Osteocyte (in vitro differentiated cells): Measurements from ENCODE around the gene CES4A. TPM values are rescaled to one million over a fixed set of nuclear protein-coding genes. Genes with fewer than 3 reads are reported as not detected.

Experiments used
- DNase-seq: peaks from one replicate; pipeline ENCODE4 v3.0.0; 2021; ENCODE audit warnings: mixed read lengths; ENCODE audit not compliant: unreplicated experiment; ENCODE audit errors: extremely low spot score
- H3K27ac Mint-ChIP-seq: one replicate; pipeline ENCODE4 v1.8.0; 2021; ENCODE audit warnings: mild to moderate bottlenecking, mixed read lengths; ENCODE audit not compliant: unreplicated experiment
- H3K27me3 Mint-ChIP-seq: one replicate; pipeline ENCODE4 v1.8.0; 2021; ENCODE audit warnings: mixed read lengths; ENCODE audit not compliant: unreplicated experiment
- H3K36me3 Mint-ChIP-seq: one replicate; pipeline ENCODE4 v1.8.0; 2021; ENCODE audit warnings: mixed read lengths; ENCODE audit not compliant: unreplicated experiment
- H3K4me1 Mint-ChIP-seq: one replicate; pipeline ENCODE4 v1.8.0; 2021; ENCODE audit warnings: mixed read lengths; ENCODE audit not compliant: unreplicated experiment
- H3K4me3 Mint-ChIP-seq: one replicate; pipeline ENCODE4 v1.8.0; 2021; ENCODE audit warnings: mild to moderate bottlenecking, moderate library complexity, mixed read lengths; ENCODE audit not compliant: unreplicated experiment
- H3K9me3 Mint-ChIP-seq: one replicate; pipeline ENCODE4 v1.8.0; 2021; ENCODE audit warnings: mixed read lengths; ENCODE audit not compliant: unreplicated experiment
- CTCF ChIP-seq: fragments of 200-600 bp; sonication (generic); IDR thresholded peaks from 2 replicates; pipeline ENCODE4 v1.5.0; 2021; ENCODE audit warnings: antibody characterized with exemption, mild to moderate bottlenecking, moderate library complexity
- total RNA-seq: library from RNA; stranded (reverse); gene quantifications from 2 replicates; pipeline ENCODE4 v1.2.1, GENCODE V29; 2021

Gene CES4A
- total RNA-seq, 1 donor from 2014 or later: 3.8 TPM

DNA sequence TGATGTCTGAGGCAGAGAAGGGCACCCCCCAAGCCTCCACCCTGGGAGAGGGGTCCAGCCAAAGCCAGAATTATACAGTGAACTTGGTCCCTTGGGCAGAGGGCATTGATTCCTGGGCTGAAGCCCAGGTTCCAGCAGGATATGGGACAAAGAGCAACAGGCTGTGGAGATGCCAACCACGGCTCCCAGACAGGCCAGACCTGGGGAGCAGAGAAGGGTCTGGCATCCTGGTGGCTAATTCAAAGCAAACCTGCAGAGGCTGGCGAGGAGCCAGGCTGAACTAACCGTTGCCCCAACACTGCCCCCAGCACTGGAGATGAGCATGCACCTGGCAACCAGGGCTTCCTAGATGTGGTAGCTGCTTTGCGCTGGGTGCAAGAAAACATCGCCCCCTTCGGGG, 24.3 kb upstream of the CES4A start:
- H3K4me1 Mint-ChIP-seq: no peaks in the 10 kb centered on the region
- no peak for TF ChIP-seq CTCF
- H3K27ac Mint-ChIP-seq: no peak overlapping the region
- no peaks in the 10 kb centered on the region for H3K36me3 Mint-ChIP-seq
- DNase-seq: no peak
- H3K9me3 Mint-ChIP-seq: no peaks in the 10 kb centered on the region
- peaks cover 27% of the 10 kb centered on the region for H3K27me3 Mint-ChIP-seq
- H3K4me3 Mint-ChIP-seq: no peak overlapping the region

- no peak for TF ChIP-seq CTCF
- Mint-ChIP-seq H3K27ac (no peak overlapping the region), H3K36me3 (no peaks in the 10 kb centered on the region), H3K9me3 (no peaks in the 10 kb centered on the region), H3K4me3 (no peak overlapping the region), H3K27me3 (peaks cover 32% of the 10 kb centered on the region), H3K4me1 (no peaks in the 10 kb centered on the region)
- DNase-seq: no peak
Observed at GRCh38 chr16:66968847-66969246, 19.5 kb upstream of the CES4A start.

DNA sequence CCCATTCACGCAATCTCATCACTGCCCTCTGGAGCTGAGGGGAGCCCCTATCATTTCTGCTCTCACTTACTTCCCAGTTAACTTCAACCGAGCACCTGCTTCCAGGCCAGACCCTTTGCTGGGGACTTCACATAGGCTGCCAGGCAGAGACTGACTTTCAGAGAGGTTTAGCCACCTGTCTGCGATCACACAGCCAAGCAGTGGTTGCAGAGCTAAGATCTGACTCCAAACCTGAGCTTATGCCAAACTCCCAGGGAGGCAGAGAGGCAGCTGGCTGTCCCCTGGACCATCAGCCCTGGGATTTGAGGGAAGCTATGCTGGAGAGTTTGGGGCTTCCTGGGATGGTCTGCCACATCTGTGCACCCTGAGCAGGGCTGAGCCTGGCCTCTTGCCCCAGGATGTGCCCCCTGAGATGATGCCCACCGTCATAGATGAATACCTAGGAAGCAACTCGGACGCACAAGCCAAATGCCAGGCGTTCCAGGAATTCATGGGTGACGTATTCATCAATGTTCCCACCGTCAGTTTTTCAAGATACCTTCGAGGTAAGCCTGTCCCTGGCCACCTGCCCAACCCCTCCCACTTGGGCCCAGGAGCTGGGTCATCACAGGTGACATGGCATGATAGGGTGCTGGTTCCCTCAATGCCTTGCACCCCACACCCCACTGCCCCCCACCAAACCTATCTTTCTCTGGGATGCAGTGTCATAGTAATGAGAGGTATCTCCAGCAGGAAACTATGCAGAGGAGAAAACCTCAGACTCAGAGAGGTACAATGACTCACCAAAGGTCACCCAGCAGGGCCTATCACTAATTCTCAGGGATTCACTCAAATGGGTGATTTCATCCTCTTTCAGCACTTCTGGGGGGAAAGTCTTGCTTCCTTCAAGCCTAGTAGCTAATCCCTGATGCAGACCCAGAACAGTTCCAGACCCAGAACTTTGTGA, 17.3 kb upstream of the CES4A start:
- no peak overlapping the region for H3K4me3 Mint-ChIP-seq
- no peak for DNase-seq
- no peaks in the 10 kb centered on the region for H3K36me3 Mint-ChIP-seq
- no peaks in the 10 kb centered on the region for H3K4me1 Mint-ChIP-seq
- H3K27me3 Mint-ChIP-seq: peaks cover 21% of the 10 kb centered on the region
- no peak for TF ChIP-seq CTCF
- no peak overlapping the region for H3K27ac Mint-ChIP-seq
- H3K9me3 Mint-ChIP-seq: no peaks in the 10 kb centered on the region

DNA sequence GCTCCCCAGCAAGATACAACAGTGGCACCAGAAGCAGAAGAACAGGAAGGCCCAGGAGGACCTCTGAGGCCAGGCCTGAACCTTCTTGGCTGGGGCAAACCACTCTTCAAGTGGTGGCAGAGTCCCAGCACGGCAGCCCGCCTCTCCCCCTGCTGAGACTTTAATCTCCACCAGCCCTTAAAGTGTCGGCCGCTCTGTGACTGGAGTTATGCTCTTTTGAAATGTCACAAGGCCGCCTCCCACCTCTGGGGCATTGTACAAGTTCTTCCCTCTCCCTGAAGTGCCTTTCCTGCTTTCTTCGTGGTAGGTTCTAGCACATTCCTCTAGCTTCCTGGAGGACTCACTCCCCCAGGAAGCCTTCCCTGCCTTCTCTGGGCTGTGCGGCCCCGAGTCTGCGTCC, 15.4 kb upstream of the CES4A start:
- H3K9me3 Mint-ChIP-seq: no peaks in the 10 kb centered on the region

More for the DNA sequence above, 15.4 kb upstream of the CES4A start:
- H3K4me3 Mint-ChIP-seq: no peak overlapping the region
- no peak for TF ChIP-seq CTCF
- H3K27ac Mint-ChIP-seq: no peak overlapping the region
- no peak for DNase-seq
- peaks cover 11% of the 10 kb centered on the region for H3K27me3 Mint-ChIP-seq
- H3K36me3 Mint-ChIP-seq: no peaks in the 10 kb centered on the region
- no peaks in the 10 kb centered on the region for H3K4me1 Mint-ChIP-seq
